Coronary artery (tissue), 2 donors: ENCODE data around the gene KMT2A.
"Not testable (repeated sequence)": the region's sequence is repeated elsewhere in the genome, so short reads cannot be mapped to it uniquely, and the experiment has no call there.

ENCODE experiments used
- DNase-seq: peaks from one replicate; pipeline ENCODE4 v3.0.0-alpha.2; 2017; ENCODE audit warnings: low spot score
- H3K27ac ChIP-seq, 2 donors: fragments of 200-600 bp; sonication (generic); one replicate each; pipeline ENCODE4 v1.5.1; 2016 to 2019
- H3K4me3 ChIP-seq: fragments of 200-600 bp; sonication (generic); 2 replicates; pipeline ENCODE4 v1.5.1; 2016; ENCODE audit warnings: mild to moderate bottlenecking, moderate library complexity
- CTCF ChIP-seq: fragments of 200-600 bp; sonication (generic); IDR thresholded peaks from one replicate; pipeline ENCODE4 v1.5.1; 2019; ENCODE audit warnings: antibody characterized with exemption

Gene KMT2A

GRCh38 chr11:118442908-118443589 lies 6.8 kb downstream of the KMT2A start:
- no peak overlapping the region for H3K4me3 ChIP-seq
- no peak for TF ChIP-seq CTCF
- no peak for DNase-seq
- no peak overlapping the region for H3K27ac ChIP-seq

GRCh38 chr11:118443590-118444218 lies 7.4 kb downstream of the KMT2A start:
- no peak overlapping the region for H3K27ac ChIP-seq
- no peak for DNase-seq
- H3K4me3 ChIP-seq = no peak overlapping the region
- TF ChIP-seq CTCF = no peak

- no peak for TF ChIP-seq CTCF
- no peak for DNase-seq
- no peak overlapping the region for H3K4me3 ChIP-seq
- no peak overlapping the region for H3K27ac ChIP-seq
These were observed 11.1 kb downstream of the KMT2A start for GRCh38 chr11:118447423-118447822.

- Histone ChIP-seq H3K27ac (no peak overlapping the region), H3K4me3 (no peak overlapping the region)
- no peak for DNase-seq
- TF ChIP-seq CTCF = no peak
These were observed 12.0 kb downstream of the KMT2A start for GRCh38 chr11:118448294-118448693.

- H3K4me3 ChIP-seq = no peak overlapping the region
- H3K27ac ChIP-seq = no peak overlapping the region
- DNase-seq = no peak
- no peak for TF ChIP-seq CTCF
These were observed 13.1 kb downstream of the KMT2A start for GRCh38 chr11:118449316-118449918.

- no peak overlapping the region for H3K4me3 ChIP-seq
- H3K27ac ChIP-seq = no peak overlapping the region
- DNase-seq = no peak
- no peak for TF ChIP-seq CTCF
These were observed 14.2 kb downstream of the KMT2A start for GRCh38 chr11:118450451-118450850.

- no peak overlapping the region for H3K27ac ChIP-seq
- TF ChIP-seq CTCF = no peak
- no peak for DNase-seq
These were observed 25.9 kb downstream of the KMT2A start for GRCh38 chr11:118462178-118462577.

GRCh38 chr11:118468968-118469367 lies 32.7 kb downstream of the KMT2A start:
- not testable (repeated sequence) for H3K27ac ChIP-seq, DNase-seq, H3K4me3 ChIP-seq

More at GRCh38 chr11:118462178-118462577, 25.9 kb downstream of the KMT2A start:
- no peak overlapping the region for H3K4me3 ChIP-seq
